ENCODE measurements around the gene B3GAT3.

GRCh38 chr11:62567018-62567633, 54.7 kb downstream of the B3GAT3 start:
- TF ChIP-seq POLR2A (IDR thresholded peaks at IDR 0.05) (no peak), POLR2AphosphoS5 (IDR thresholded peaks at IDR 0.05) (no peak), CTCF (IDR thresholded peaks at IDR 0.05) (no peak)

All from suprapubic skin (tissue), 4 donors.